GM19025 (cell line): ENCODE measurements around the gene BAIAP2L2.

ENCODE experiments used
- ATAC-seq: cut with Tn5 transposase; IDR thresholded peaks from one replicate; pipeline ENCODE4 v1.9.1; 2021; ENCODE audit warnings: mild to moderate bottlenecking, low read depth, moderate library complexity; ENCODE audit not compliant: unreplicated experiment

BAIAP2L2 gene

DNA sequence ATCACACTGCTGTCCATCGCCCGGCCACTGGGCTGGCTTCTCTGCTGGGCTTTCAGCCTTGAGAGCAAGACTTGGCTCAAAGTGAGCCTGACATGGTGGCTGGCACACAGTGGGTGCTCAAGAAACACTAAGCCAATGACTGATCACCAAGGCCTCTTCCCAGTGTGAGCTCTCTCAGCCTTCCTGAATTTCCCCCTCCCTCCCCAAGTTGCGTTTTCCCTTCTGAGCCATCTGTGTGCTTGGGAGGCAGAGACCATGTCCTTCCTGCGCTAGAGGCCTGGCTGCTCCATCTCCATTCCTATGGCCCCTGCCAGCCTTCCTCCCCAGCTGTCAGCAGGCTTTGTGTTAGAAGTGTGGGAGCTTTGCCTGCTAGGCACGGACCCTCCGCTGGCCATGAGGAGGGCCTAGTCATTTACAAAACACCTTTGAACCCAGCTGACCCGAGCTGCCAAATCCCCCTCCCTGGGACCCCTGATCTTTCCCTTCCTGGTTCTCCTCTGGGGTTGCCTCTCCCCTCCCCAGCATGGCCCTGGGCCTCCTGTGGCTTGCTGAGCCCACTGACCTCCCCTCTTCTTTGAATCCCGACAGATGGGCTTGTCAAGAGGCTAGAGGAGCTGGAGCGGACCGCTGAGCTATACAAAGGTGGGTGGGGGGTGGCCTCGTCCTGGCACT, 40.1 kb downstream of the BAIAP2L2 start:
- ATAC-seq, result no peak

- ATAC-seq, result no peak
Observed at GRCh38 chr22:38069372-38070249, 40.9 kb downstream of the BAIAP2L2 start.

- ATAC-seq, result no peak
Observed at GRCh38 chr22:38068641-38069371, 41.7 kb downstream of the BAIAP2L2 start.

DNA sequence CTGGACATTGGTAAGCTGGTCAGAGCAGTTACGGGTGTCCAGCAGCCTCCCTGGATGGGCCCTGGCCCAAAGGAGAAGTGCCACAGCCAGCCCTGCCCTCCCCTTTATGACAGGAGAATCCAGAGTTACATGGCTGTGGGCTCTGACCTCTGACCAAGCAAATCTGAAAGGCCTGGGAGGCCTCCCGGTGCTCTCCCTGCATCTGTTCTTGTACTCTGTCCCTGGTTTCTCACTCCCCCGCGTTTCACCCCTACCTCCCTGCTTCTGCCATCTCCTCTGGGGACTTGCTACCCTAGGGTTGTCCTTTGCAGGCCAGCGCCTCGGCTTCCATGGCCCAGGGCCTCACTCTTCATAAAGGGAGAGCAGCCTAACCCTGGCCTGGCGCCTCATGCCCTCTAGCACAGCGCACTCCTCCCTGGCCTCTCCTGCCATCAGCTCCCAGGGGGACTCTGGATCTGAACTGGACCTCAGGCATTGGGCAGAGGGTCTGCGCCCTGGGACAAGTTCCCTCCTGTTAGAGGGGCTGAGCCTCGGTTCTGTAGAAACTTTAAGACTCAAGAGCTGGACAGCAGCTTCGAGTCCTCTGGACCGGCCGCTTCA, 42.6 kb downstream of the BAIAP2L2 start:
- ATAC-seq, result no peak

GRCh38 chr22:38067028-38067415, 43.5 kb downstream of the BAIAP2L2 start:
- ATAC-seq, result no peak

DNA sequence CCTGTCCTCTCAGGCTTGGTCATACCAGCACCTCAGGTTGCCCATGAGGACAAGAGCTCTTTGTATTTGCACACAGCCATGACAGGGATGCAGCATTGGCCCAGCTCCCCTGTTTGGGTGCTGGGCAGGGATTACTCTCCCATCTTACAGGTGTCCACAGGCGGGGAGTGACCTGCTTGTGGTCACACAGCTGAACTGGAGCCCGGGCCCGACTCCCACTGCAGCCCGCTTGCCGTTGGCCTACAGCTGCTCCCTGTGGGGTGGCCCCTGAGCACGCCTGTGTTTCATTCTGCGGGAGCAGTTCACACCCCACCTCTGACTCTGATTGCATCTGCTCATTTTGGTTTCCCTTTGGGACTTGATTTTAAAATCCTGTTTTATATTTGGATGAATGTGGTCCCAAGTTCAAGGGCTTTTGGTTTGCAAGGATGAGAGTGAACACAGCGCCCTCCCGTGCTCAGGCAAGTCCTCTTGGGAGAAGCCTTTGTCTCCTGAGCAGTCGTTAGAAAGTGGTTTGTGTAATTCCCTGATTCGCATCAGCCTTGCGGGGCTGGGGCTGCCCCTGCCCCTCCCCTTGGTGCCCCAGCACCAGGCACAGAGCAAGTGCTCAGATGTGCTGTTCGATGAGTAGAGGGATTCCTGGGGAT, 44.0 kb downstream of the BAIAP2L2 start:
- ATAC-seq, result no peak

DNA sequence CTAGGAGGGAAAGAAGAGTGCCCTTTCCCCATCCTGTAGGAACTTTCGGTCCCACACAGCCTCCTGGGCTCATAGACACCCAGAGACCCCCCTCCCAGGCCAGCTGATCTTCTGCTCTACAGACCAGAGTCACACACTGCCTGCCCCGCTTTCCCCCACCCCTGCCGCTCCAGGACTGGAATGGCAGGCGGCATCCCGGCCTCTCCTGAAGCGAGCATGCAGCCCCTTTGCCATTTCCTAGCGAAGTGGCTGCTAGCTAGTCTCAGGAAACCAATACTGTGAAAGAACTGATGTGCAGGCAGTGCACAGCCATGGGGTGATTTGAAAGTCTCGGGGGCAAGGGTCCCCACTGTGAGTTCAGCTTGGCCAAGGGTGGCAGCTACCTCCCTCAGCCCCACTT, 44.9 kb downstream of the BAIAP2L2 start:
- no peak for ATAC-seq

DNA sequence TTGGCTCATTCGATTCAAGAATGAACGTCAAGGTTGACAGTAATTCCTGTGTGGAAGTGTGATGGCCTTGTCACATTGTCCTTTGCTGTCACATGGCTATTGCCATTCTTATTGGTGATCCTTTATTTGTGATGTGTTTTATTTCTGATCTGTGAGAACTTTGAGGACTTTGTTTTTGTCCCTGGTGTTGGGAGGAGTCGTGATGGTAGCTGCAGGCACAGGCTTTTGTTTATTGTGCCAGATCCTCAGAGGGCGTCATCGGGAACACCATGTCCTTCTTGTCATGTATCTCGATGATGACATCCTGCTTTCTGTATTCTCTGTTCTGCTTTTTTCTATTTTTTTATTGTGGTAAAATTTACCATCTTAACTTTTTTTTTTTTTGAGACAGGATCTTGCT, 47.7 kb downstream of the BAIAP2L2 start:
- no peak for ATAC-seq

GRCh38 chr22:38056969-38057891, 53.3 kb downstream of the BAIAP2L2 start, which contains the start of gene PICK1:
Gene PICK1 (plus strand): TSS chr22:38057404. CDS start chr22:38057810, 406 bp downstream.
- no peak for ATAC-seq

DNA sequence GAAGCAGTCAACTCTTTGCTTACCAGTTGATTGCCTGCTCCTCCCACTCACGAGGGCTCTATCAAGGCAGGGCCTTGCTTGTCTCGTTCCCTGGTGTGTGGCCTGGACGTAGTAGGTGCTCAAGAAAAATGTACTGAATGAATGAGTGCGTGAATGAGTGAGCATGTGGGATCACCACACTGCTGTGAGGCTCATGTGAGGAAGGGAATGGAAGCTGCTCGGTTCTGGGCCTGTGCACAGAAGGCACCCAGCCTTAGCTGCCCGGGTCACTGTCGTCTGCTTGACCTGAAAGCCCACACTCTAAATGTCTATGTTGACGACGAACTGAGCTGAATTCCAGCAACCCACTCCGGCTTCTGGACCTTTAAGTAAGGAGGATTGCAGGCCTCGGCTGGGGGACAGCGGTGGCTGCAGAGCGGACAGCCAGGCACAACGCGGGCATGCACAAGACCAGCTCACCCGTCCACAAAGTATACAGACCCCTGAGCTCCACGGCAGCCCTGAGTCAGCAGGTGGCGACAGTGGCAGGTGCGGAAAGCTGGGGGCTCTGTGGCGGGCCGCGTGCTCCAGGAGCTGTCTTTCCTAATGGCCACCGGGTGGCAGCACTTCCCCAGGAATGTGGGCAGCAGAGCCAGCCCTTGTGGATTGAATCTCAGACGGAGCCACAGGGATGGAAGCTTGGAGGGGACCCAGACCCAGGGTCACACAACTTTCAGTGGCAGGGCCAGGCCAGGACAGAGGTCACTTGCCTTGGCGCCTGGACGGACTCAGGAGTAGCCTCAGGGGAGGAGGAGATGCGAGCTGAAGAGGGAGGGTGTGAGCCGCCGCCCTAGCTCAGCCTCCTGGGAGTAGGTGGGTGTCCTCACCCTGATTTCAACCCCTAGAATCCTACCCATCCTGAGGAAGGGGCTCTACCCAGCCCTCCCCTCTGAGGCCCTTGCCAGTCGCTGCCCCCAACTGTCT, 58.3 kb downstream of the BAIAP2L2 start:
- peak; percentile 53 for ATAC-seq

GRCh38 chr22:38051261-38051660, 59.2 kb downstream of the BAIAP2L2 start:
- no peak for ATAC-seq

DNA sequence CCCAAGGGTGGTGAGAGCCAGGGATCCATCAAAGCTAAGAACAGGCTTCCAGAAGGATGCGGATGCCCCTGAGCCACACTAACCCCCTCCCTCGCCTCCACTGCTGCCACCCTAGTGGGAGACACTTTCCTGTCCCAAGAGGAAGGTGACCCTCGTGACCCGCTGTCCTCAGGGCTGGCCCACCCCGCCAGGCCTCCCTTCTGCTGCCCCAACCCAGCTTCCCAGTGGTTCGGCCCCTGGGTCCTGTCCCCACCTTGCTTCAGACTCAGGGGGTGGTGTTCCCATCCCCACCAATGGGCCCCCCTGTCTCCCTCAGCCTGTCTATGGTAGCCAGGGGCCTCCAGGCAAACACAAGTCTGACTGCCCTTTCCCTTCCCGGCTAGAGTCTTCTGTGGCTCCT, 59.8 kb downstream of the BAIAP2L2 start:
- ATAC-seq, result no peak

- no peak for ATAC-seq
Observed at GRCh38 chr22:38049812-38050619, 60.5 kb downstream of the BAIAP2L2 start.

GRCh38 chr22:38046070-38046748, 64.3 kb downstream of the BAIAP2L2 start:
- ATAC-seq, result no peak

DNA sequence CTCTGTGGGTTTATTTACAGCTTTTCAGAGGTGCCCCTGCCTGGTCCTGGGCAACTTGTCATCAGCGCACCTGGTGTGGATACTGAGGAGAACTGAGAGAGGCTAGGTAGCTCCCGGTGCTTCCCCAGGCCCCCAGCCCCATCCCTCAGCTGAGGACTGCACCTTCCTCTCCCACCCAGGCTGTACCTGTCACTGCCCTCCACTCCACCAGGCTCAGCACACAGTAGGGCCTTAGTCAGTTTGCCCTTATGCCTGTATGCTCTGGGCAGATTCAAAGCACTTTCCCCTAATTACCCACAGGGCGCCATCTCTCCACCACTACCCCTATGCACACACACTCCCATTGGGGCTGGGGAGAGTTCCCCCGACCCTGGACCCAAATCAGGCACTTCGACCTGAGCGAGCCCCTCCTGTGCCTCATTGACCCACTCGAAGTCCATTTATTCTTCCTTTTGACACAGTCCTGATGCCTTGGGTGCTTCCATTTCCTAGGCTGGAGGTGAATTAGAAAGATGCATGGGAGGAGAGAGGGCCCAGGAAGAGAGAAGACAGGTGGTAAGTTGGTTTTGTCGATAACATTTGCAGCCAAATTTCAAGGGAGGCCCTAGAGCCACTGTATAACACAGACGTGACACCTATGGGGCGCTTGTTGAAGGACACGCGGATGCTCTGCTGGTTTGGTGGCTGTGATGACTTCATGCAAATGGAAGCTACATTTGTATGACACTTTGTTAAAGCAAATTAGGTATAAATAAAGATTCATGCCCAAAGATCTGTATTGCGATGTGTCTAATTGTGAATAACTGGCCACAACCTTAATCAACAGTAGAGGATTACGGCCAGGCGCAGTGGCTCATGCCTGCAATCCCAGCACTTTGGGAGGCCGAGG, 67.1 kb downstream of the BAIAP2L2 start:
- no peak for ATAC-seq

- no peak for ATAC-seq
Observed at GRCh38 chr22:38042488-38042790, 68.0 kb downstream of the BAIAP2L2 start.
